Measurements from ENCODE around the gene ELOVL6. TPM values are rescaled to one million over a fixed set of nuclear protein-coding genes. Genes with fewer than 3 reads are reported as not detected.
"Not testable (repeated sequence)": the region's sequence is repeated elsewhere in the genome, so short reads cannot be mapped to it uniquely, and the experiment has no call there.

ELOVL6 gene
- total RNA-seq, 2 experiments from 2014 or later, result 7.2 to 7.9 TPM

- CTCF ChIA-PET, result interaction anchor here (0.6 to 4.5 kb wide), 3 partner anchors 10 to 145 kb away, joined by 3 to 26 read pairs (median 3); no protein-coding TSS in a partner anchor
- no peak for DNase-seq
- Mint-ChIP-seq H3K27ac (no peak overlapping the region), H3K9me3 (no peaks in the 10 kb centered on the region), H3K4me1 (ENCODE audit: low read depth) (peaks cover 22% of the 10 kb centered on the region), H3K4me3 (no peak overlapping the region), H3K36me3 (ENCODE audit: low read depth) (no peaks in the 10 kb centered on the region), H3K27me3 (ENCODE audit: low read depth) (no peaks in the 10 kb centered on the region)
- intact Hi-C loops (cut with micrococcal nuclease), result loop anchor here (2.0 kb wide), 1 partner anchor 29 kb away; no protein-coding TSS in a partner anchor
Measured at GRCh38 chr4:110059556-110060191, 138.7 kb downstream of the ELOVL6 start.

- H3K27ac Mint-ChIP-seq, result no peak overlapping the region
- no peak for DNase-seq
- H3K4me1 Mint-ChIP-seq (ENCODE audit: low read depth), result peaks cover 22% of the 10 kb centered on the region
- no peak overlapping the region for H3K4me3 Mint-ChIP-seq
- CTCF ChIA-PET, result interaction anchor here (4.5 kb wide), 1 partner anchor 9 kb away, joined by 26 read pairs; no protein-coding TSS in a partner anchor
- H3K36me3 Mint-ChIP-seq (ENCODE audit: low read depth), result no peaks in the 10 kb centered on the region
- no peaks in the 10 kb centered on the region for H3K27me3 Mint-ChIP-seq (ENCODE audit: low read depth)
- no peaks in the 10 kb centered on the region for H3K9me3 Mint-ChIP-seq
- intact Hi-C loops (cut with micrococcal nuclease), result loop anchor here (2.0 kb wide), 1 partner anchor 30 kb away; no protein-coding TSS in a partner anchor
Measured at GRCh38 chr4:110058677-110059076, 139.7 kb downstream of the ELOVL6 start.

GRCh38 chr4:110055158-110055768 lies 143.2 kb downstream of the ELOVL6 start:
- peaks cover 19% of the 10 kb centered on the region for H3K4me1 Mint-ChIP-seq (ENCODE audit: low read depth)
- peak; percentile 27 for DNase-seq
- intact Hi-C loops (cut with micrococcal nuclease), result no loop called here
- H3K4me3 Mint-ChIP-seq, result no peak overlapping the region
- no peaks in the 10 kb centered on the region for H3K9me3 Mint-ChIP-seq
- no peak overlapping the region for H3K27ac Mint-ChIP-seq
- H3K36me3 Mint-ChIP-seq (ENCODE audit: low read depth), result no peaks in the 10 kb centered on the region
- CTCF ChIA-PET, result interaction anchor here (0.8 kb wide), 1 partner anchor 153 kb away, joined by 3 read pairs; no protein-coding TSS in a partner anchor
- H3K27me3 Mint-ChIP-seq (ENCODE audit: low read depth), result no peaks in the 10 kb centered on the region

GRCh38 chr4:110049951-110050925 lies 148.2 kb downstream of the ELOVL6 start:
- intact Hi-C loops (cut with micrococcal nuclease), result loop anchor here (1.0 to 5.0 kb wide), 6 partner anchors 45 to 466 kb away; no protein-coding TSS in a partner anchor
- Mint-ChIP-seq H3K9me3 (no peaks in the 10 kb centered on the region), H3K36me3 (ENCODE audit: low read depth) (no peaks in the 10 kb centered on the region), H3K27me3 (ENCODE audit: low read depth) (no peaks in the 10 kb centered on the region), H3K27ac (no peak overlapping the region), H3K4me3 (no peak overlapping the region), H3K4me1 (ENCODE audit: low read depth) (no peaks in the 10 kb centered on the region)
- CTCF ChIA-PET, result interaction anchor here (0.6 to 3.6 kb wide), 37 partner anchors 10 to 617 kb away, joined by 3 to 40 read pairs (median 4); partner anchors contain the start of gene ELOVL6
- DNase-seq, result peak; percentile 71

- no peak overlapping the region for H3K27ac Mint-ChIP-seq
- CTCF ChIA-PET, result interaction anchor here (0.5 to 1.8 kb wide), 9 partner anchors 16 to 464 kb away, joined by 3 to 7 read pairs (median 4); no protein-coding TSS in a partner anchor
- intact Hi-C loops (cut with micrococcal nuclease), result no loop called here
- no peak overlapping the region for H3K4me3 Mint-ChIP-seq
- H3K9me3 Mint-ChIP-seq, result no peaks in the 10 kb centered on the region
- peaks cover 4% of the 10 kb centered on the region for H3K27me3 Mint-ChIP-seq (ENCODE audit: low read depth)
- no peaks in the 10 kb centered on the region for H3K36me3 Mint-ChIP-seq (ENCODE audit: low read depth)
- DNase-seq, result no peak
- H3K4me1 Mint-ChIP-seq (ENCODE audit: low read depth), result no peaks in the 10 kb centered on the region
Measured at GRCh38 chr4:110046588-110047049, 151.8 kb downstream of the ELOVL6 start.

GRCh38 chr4:110042545-110043517 lies 155.6 kb downstream of the ELOVL6 start:
- no peak for DNase-seq
- Mint-ChIP-seq H3K4me3 (no peak overlapping the region), H3K27me3 (ENCODE audit: low read depth) (peaks cover 4% of the 10 kb centered on the region), H3K36me3 (ENCODE audit: low read depth) (no peaks in the 10 kb centered on the region), H3K9me3 (no peaks in the 10 kb centered on the region), H3K4me1 (ENCODE audit: low read depth) (no peaks in the 10 kb centered on the region), H3K27ac (no peak overlapping the region)
- CTCF ChIA-PET, result interaction anchor here (0.6 to 1.3 kb wide), 3 partner anchors 55 to 1835 kb away, joined by 3 to 5 read pairs (median 5); no protein-coding TSS in a partner anchor
- intact Hi-C loops (cut with micrococcal nuclease), result no loop called here

GRCh38 chr4:110041735-110042134 lies 156.7 kb downstream of the ELOVL6 start:
- peaks cover 4% of the 10 kb centered on the region for H3K27me3 Mint-ChIP-seq (ENCODE audit: low read depth)
- H3K27ac Mint-ChIP-seq, result no peak overlapping the region
- no peaks in the 10 kb centered on the region for H3K4me1 Mint-ChIP-seq (ENCODE audit: low read depth)
- DNase-seq, result no peak
- H3K4me3 Mint-ChIP-seq, result no peak overlapping the region
- CTCF ChIA-PET, result interaction anchor here (0.6 to 1.3 kb wide), 3 partner anchors 37 to 474 kb away, joined by 3 read pairs; no protein-coding TSS in a partner anchor
- no peaks in the 10 kb centered on the region for H3K9me3 Mint-ChIP-seq
- no peaks in the 10 kb centered on the region for H3K36me3 Mint-ChIP-seq (ENCODE audit: low read depth)
- intact Hi-C loops (cut with micrococcal nuclease), result no loop called here

- H3K27ac Mint-ChIP-seq; intact Hi-C loops (cut with micrococcal nuclease); H3K36me3 Mint-ChIP-seq (ENCODE audit: low read depth): not testable (repeated sequence)
Measured at GRCh38 chr4:110039164-110039563, 159.3 kb downstream of the ELOVL6 start.

GRCh38 chr4:110034026-110034393 lies 164.4 kb downstream of the ELOVL6 start:
- intact Hi-C loops (cut with micrococcal nuclease), result no loop called here
- CTCF ChIA-PET, result interaction anchor here (0.7 to 1.2 kb wide), 4 partner anchors 14 to 500 kb away, joined by 4 to 6 read pairs (median 4); no protein-coding TSS in a partner anchor
- H3K27ac Mint-ChIP-seq, result no peak overlapping the region
- H3K4me3 Mint-ChIP-seq, result no peak overlapping the region
- H3K9me3 Mint-ChIP-seq, result no peaks in the 10 kb centered on the region
- no peak for DNase-seq
- H3K4me1 Mint-ChIP-seq (ENCODE audit: low read depth), result peaks cover 2% of the 10 kb centered on the region
- H3K36me3 Mint-ChIP-seq (ENCODE audit: low read depth), result no peaks in the 10 kb centered on the region
- peaks cover 13% of the 10 kb centered on the region for H3K27me3 Mint-ChIP-seq (ENCODE audit: low read depth)

More at GRCh38 chr4:110039164-110039563, 159.3 kb downstream of the ELOVL6 start:
- DNase-seq; H3K9me3 Mint-ChIP-seq; H3K27me3 Mint-ChIP-seq (ENCODE audit: low read depth); H3K4me1 Mint-ChIP-seq (ENCODE audit: low read depth); H3K4me3 Mint-ChIP-seq: not testable (repeated sequence)
- CTCF ChIA-PET, result interaction anchor here (1.0 to 1.7 kb wide), 3 partner anchors 10 to 29 kb away, joined by 3 to 7 read pairs (median 3); no protein-coding TSS in a partner anchor

GRCh38 chr4:110033355-110034025 lies 164.9 kb downstream of the ELOVL6 start:
- Mint-ChIP-seq H3K27ac (no peak overlapping the region), H3K9me3 (no peaks in the 10 kb centered on the region), H3K27me3 (ENCODE audit: low read depth) (peaks cover 13% of the 10 kb centered on the region), H3K4me3 (no peak overlapping the region), H3K4me1 (ENCODE audit: low read depth) (peaks cover 2% of the 10 kb centered on the region), H3K36me3 (ENCODE audit: low read depth) (no peaks in the 10 kb centered on the region)
- no peak for DNase-seq
- intact Hi-C loops (cut with micrococcal nuclease), result no loop called here
- CTCF ChIA-PET, result interaction anchor here (0.6 to 1.2 kb wide), 2 partner anchors 13 to 199 kb away, joined by 4 to 5 read pairs; no protein-coding TSS in a partner anchor

Data from activated naive CD4-positive, alpha-beta T cell treated with anti-CD3 and anti-CD28 coated beads for 36 hours (primary cell).